OCI-LY1 (cell line): Measurements from ENCODE around the gene P2RY2.

Experiments used
- H2AFZ ChIP-seq: fragments of 200-600 bp; sonication (generic), shearing (Covaris generic); 2 replicates; pipeline ENCODE4 v1.6.0; 2014; ENCODE audit warnings: antibody characterized with exemption, mild to moderate bottlenecking, low read length
- H3F3A ChIP-seq: fragments of 200-600 bp; sonication (generic), shearing (Covaris generic); 2 replicates; pipeline ENCODE4 v1.6.0; 2014; ENCODE audit warnings: mild to moderate bottlenecking, antibody characterized with exemption, low read length, moderate library complexity; ENCODE audit not compliant: insufficient read depth
- H3K27ac ChIP-seq: fragments of 200-600 bp; sonication (generic); 2 replicates; pipeline ENCODE4 v1.5.1; 2014; ENCODE audit warnings: low read length, mixed run types, mild to moderate bottlenecking, low read depth; ENCODE audit not compliant: poor library complexity, severe bottlenecking
- H3K27me3 ChIP-seq: fragments of 200-600 bp; sonication (generic); 2 replicates; pipeline ENCODE4 v1.6.0; 2014; ENCODE audit warnings: antibody characterized with exemption, mild to moderate bottlenecking, low read length, moderate library complexity; ENCODE audit not compliant: insufficient read depth
- H3K36me3 ChIP-seq: fragments of 200-600 bp; sonication (generic); 2 replicates; pipeline ENCODE4 v1.6.1; 2014; ENCODE audit warnings: mild to moderate bottlenecking, antibody characterized with exemption, low read length, moderate library complexity, mixed read lengths; ENCODE audit not compliant: insufficient read depth
- H3K4me1 ChIP-seq: fragments of 200-600 bp; sonication (generic); 2 replicates; pipeline ENCODE4 v1.5.1; 2014; ENCODE audit warnings: mild to moderate bottlenecking, low read length, moderate library complexity; ENCODE audit not compliant: insufficient read depth, severe bottlenecking
- H3K4me2 ChIP-seq: fragments of 200-600 bp; sonication (generic), shearing (Covaris generic); 2 replicates; pipeline ENCODE4 v1.6.1; 2014; ENCODE audit warnings: low read length
- H3K4me3 ChIP-seq: fragments of 200-600 bp; sonication (generic); 2 replicates; pipeline ENCODE4 v1.5.1; 2014; ENCODE audit warnings: low read length, low read depth, mild to moderate bottlenecking, mixed read lengths; ENCODE audit not compliant: poor library complexity, severe bottlenecking
- H3K79me2 ChIP-seq: fragments of 200-600 bp; shearing (Covaris generic); 2 replicates; pipeline ENCODE4 v1.6.1; 2016; ENCODE audit warnings: mixed run types, low read length, mixed read lengths; ENCODE audit not compliant: insufficient read depth
- H3K9ac ChIP-seq: fragments of 200-600 bp; sonication (generic), shearing (Covaris generic); 2 replicates; pipeline ENCODE4 v1.6.1; 2014; ENCODE audit warnings: mild to moderate bottlenecking, low read length, mixed read lengths
- H3K9me2 ChIP-seq: fragments of 200-600 bp; sonication (generic), shearing (Covaris generic); 2 replicates; pipeline ENCODE4 v1.6.1; 2014; ENCODE audit warnings: low read depth, mild to moderate bottlenecking, low read length, mixed read lengths
- H3K9me3 ChIP-seq: fragments of 200-600 bp; shearing (Covaris generic); 2 replicates; pipeline ENCODE4 v1.6.1; 2014; ENCODE audit warnings: low read length, mixed read lengths
- H4K20me1 ChIP-seq: fragments of 200-600 bp; sonication (generic), shearing (Covaris generic); 2 replicates; pipeline ENCODE4 v1.6.0; 2016; ENCODE audit warnings: mild to moderate bottlenecking, low read length; ENCODE audit not compliant: insufficient read depth
- EZH2 ChIP-seq: fragments of 200-600 bp; sonication (generic), shearing (Covaris generic); IDR thresholded peaks from 2 replicates; pipeline ENCODE4 v1.8.0; 2017; ENCODE audit warnings: borderline replicate concordance, mixed run types, mild to moderate bottlenecking, antibody characterized with exemption, low read length, moderate library complexity, mixed read lengths
- TF ChIP-seq, protein P1 (sequence below): fragments of 200-600 bp; sonication (generic), shearing (Covaris generic); IDR thresholded peaks from 2 replicates; pipeline ENCODE4 v1.5.1; 2017; ENCODE audit warnings: mild to moderate bottlenecking, antibody characterized with exemption, low read length, moderate library complexity, mixed read lengths

The P2RY2 gene

DNA sequence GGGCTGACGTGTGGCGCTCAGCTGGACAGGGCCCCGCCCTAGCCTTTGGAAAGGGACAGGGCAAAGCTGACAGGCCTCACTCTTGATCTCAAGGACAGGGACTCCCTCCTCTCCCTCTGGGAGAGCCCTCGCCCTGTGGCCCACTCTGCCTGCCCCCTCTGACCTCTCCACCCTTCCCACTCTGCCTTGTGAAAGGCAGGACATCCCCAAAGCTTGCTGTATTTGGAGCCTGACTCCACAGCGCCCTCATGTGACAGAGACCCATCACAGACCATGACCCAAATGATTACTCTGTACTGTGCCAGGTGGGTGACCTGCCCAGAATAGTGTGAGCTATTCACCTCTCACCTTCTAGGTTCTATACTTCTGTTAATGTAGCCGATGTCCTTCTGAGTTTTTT is 18.8 kb downstream of the P2RY2 start:
- H3K4me2 ChIP-seq = no peak overlapping the region
- no peaks in the 10 kb centered on the region for H3K9me2 ChIP-seq
- H4K20me1 ChIP-seq = no peaks in the 10 kb centered on the region
- H3K36me3 ChIP-seq = no peaks in the 10 kb centered on the region
- H3F3A ChIP-seq = no peaks in the 10 kb centered on the region
- no peaks in the 10 kb centered on the region for H3K79me2 ChIP-seq
- no peak overlapping the region for H3K9ac ChIP-seq
- H3K27ac ChIP-seq = no peak overlapping the region
- peaks cover 8% of the 10 kb centered on the region; the same call in 1 of the 2 replicates for H3K27me3 ChIP-seq
- H3K9me3 ChIP-seq = no peaks in the 10 kb centered on the region
- H2AFZ ChIP-seq = no peak overlapping the region
- no peaks in the 10 kb centered on the region for H3K4me1 ChIP-seq
- no peak overlapping the region for H3K4me3 ChIP-seq
- TF ChIP-seq, protein P1, sequence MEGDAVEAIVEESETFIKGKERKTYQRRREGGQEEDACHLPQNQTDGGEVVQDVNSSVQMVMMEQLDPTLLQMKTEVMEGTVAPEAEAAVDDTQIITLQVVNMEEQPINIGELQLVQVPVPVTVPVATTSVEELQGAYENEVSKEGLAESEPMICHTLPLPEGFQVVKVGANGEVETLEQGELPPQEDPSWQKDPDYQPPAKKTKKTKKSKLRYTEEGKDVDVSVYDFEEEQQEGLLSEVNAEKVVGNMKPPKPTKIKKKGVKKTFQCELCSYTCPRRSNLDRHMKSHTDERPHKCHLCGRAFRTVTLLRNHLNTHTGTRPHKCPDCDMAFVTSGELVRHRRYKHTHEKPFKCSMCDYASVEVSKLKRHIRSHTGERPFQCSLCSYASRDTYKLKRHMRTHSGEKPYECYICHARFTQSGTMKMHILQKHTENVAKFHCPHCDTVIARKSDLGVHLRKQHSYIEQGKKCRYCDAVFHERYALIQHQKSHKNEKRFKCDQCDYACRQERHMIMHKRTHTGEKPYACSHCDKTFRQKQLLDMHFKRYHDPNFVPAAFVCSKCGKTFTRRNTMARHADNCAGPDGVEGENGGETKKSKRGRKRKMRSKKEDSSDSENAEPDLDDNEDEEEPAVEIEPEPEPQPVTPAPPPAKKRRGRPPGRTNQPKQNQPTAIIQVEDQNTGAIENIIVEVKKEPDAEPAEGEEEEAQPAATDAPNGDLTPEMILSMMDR = peak; percentile 70
- TF ChIP-seq EZH2 = no peak

GRCh38 chr11:73237471-73238290 is 19.6 kb downstream of the P2RY2 start:
- Histone ChIP-seq H3F3A (no peaks in the 10 kb centered on the region), H3K4me1 (peaks cover 5% of the 10 kb centered on the region), H3K79me2 (no peaks in the 10 kb centered on the region), H3K4me3 (no peak overlapping the region), H3K9me2 (no peaks in the 10 kb centered on the region), H3K9ac (no peak overlapping the region), H3K4me2 (no peak overlapping the region), H3K27me3 (peaks cover 8% of the 10 kb centered on the region; the same call in 1 of the 2 replicates), H4K20me1 (no peaks in the 10 kb centered on the region), H3K36me3 (no peaks in the 10 kb centered on the region), H3K27ac (no peak overlapping the region), H2AFZ (no peak overlapping the region), H3K9me3 (no peaks in the 10 kb centered on the region)
- TF ChIP-seq EZH2 = no peak
- TF ChIP-seq, protein P1 = no peak

- no peaks in the 10 kb centered on the region for H3K9me3 ChIP-seq
- no peaks in the 10 kb centered on the region for H3K79me2 ChIP-seq
- peaks cover 5% of the 10 kb centered on the region; the same call in 1 of the 2 replicates for H3K27me3 ChIP-seq
- H4K20me1 ChIP-seq = no peaks in the 10 kb centered on the region
- no peaks in the 10 kb centered on the region for H3K36me3 ChIP-seq
- TF ChIP-seq, protein P1 = no peak
- no peak for TF ChIP-seq EZH2
- H3K4me2 ChIP-seq = no peak overlapping the region
- H3K4me3 ChIP-seq = no peak overlapping the region
- H3K9me2 ChIP-seq = no peaks in the 10 kb centered on the region
- H3K27ac ChIP-seq = no peak overlapping the region
- H3K9ac ChIP-seq = no peak overlapping the region
- H3K4me1 ChIP-seq = peaks cover 6% of the 10 kb centered on the region
- H2AFZ ChIP-seq = no peak overlapping the region
- no peaks in the 10 kb centered on the region for H3F3A ChIP-seq
Measured at GRCh38 chr11:73239111-73239521, 21.0 kb downstream of the P2RY2 start.
